Measurements from ENCODE around the gene BMI1. TPM values are rescaled to one million over a fixed set of nuclear protein-coding genes. Genes with fewer than 3 reads are reported as not detected.

Gene BMI1
- total and polyA plus RNA-seq, 11 donors, result 10.6 to 48.5 (median 31.1) TPM

GRCh38 chr10:22316286-22317075, 4.4 kb upstream of the BMI1 start, which contains the start of gene COMMD3:
Gene COMMD3 (plus strand): TSS chr10:22316388. CDS start chr10:22316418, 30 bp downstream.
- no peaks in the 10 kb centered on the region for H3K36me3 ChIP-seq
- no peak for TF ChIP-seq CTCF (IDR thresholded peaks at IDR 0.05)
- TF ChIP-seq POLR2A (IDR thresholded peaks at IDR 0.05), result peak in 1 of 2 donors; percentile 81
- peak within 1 kb of the TSS; percentile 66 to 85 (median 79) for H3K4me3 ChIP-seq
- peak; percentile 90 to 94 (median 91) for DNase-seq
- no peaks in the 10 kb centered on the region for H3K9me3 ChIP-seq
- ATAC-seq, result peak; percentile 89 to 93 (median 91)
- H3K27me3 ChIP-seq, result no peaks in the 10 kb centered on the region
- peak within 1 kb of the TSS; percentile 71 to 98 (median 95) for H3K27ac ChIP-seq
- intact Hi-C loops (cut with DNase I), result loop anchor here (1.0 to 10.0 kb wide), 14 partner anchors 59 to 819 kb away; partner anchors contain the start of genes DNAJC1 (in 6 of the 10) and SKIDA1 (in 1 of the 10)
- WGBS, 4 donors, result 0% methylated on average over 45 to 63 of the region's 63 CpGs
- H3K4me1 ChIP-seq, result peaks cover 0 to 42% (median 28%) of the 10 kb centered on the region in 12 donors

GRCh38 chr10:22317076-22317370, 3.9 kb upstream of the BMI1 start:
- H3K4me1 ChIP-seq, result peaks cover 0 to 42% (median 28%) of the 10 kb centered on the region in 12 donors
- peak overlapping the region; percentile 71 to 98 (median 95) for H3K27ac ChIP-seq
- no peaks in the 10 kb centered on the region for H3K36me3 ChIP-seq
- intact Hi-C loops (cut with DNase I), result loop anchor here (2.0 to 10.0 kb wide), 13 partner anchors 60 to 820 kb away; partner anchors contain the start of genes DNAJC1 (in 6 of the 10) and SKIDA1 (in 1 of the 10)
- peaks cover 0 to 1% (median 0%) of the 10 kb centered on the region in 9 donors for H3K27me3 ChIP-seq
- DNase-seq (no peak), ATAC-seq (peak in 2 of 4 donors; percentile 1 to 16)
- peak overlapping the region; percentile 66 to 85 (median 79) for H3K4me3 ChIP-seq
- H3K9me3 ChIP-seq, result no peaks in the 10 kb centered on the region
- WGBS, 4 donors, result 4 to 6% (median 5%) methylated on average over 9 of the region's 9 CpGs
- TF ChIP-seq POLR2A (IDR thresholded peaks at IDR 0.05), result no peak
- no peak for TF ChIP-seq CTCF (IDR thresholded peaks at IDR 0.05)

- DNase-seq (no peak), ATAC-seq (no peak)
- no peak for TF ChIP-seq CTCF (IDR thresholded peaks at IDR 0.05)
- TF ChIP-seq POLR2A (IDR thresholded peaks at IDR 0.05), result no peak
- Histone ChIP-seq H3K4me3 (peak overlapping the region in 5 of 12 donors; percentile 77 to 85 (median 82)), H3K27me3 (peaks cover 0 to 10% (median 0%) of the 10 kb centered on the region in 9 donors), H3K27ac (peak overlapping the region in 3 of 12 donors; percentile 92 to 96 (median 95)), H3K9me3 (no peaks in the 10 kb centered on the region), H3K4me1 (peaks cover 0 to 48% (median 34%) of the 10 kb centered on the region in 12 donors), H3K36me3 (no peaks in the 10 kb centered on the region)
- 82 to 87% (median 84%) methylated on average over 6 of the region's 6 CpGs for WGBS, 4 donors
- intact Hi-C loops (cut with DNase I), result loop anchor here (2.0 to 10.0 kb wide), 13 partner anchors 61 to 821 kb away; partner anchors contain the start of genes DNAJC1 (in 6 of the 10) and SKIDA1 (in 1 of the 10)
Observed at GRCh38 chr10:22317771-22318565, 2.9 kb upstream of the BMI1 start.
